Measurements from ENCODE around the gene LRCH3.
A peak's percentile ranks its signal among the peaks of the same experiment; 100 is the strongest.

GRCh38 chr3:197749315-197749600, 41.8 kb upstream of the LRCH3 start:
- TF ChIP-seq EZH2 (IDR thresholded peaks at IDR 0.05) (no peak), POLR2AphosphoS5 (IDR thresholded peaks at IDR 0.05; ENCODE audit: borderline replicate concordance, low read depth, low read length) (no peak), FOXP2 (optimal IDR thresholded peaks at IDR 0.05; ENCODE audit: control extremely low read depth, extremely low read length, insufficient read depth) (peak; percentile 28)
